H1 (cell line): ENCODE measurements around the gene HORMAD2. TPM values are rescaled to one million over a fixed set of nuclear protein-coding genes. Genes with fewer than 3 reads are reported as not detected.

ENCODE experiments used
- CTCF ChIA-PET: fragments of 300-600 bp; sonication (Branson Sonifier 250); formaldehyde crosslinking; loops from one replicate; lab custom pipeline; 2021; ENCODE audit not compliant: partially characterized antibody; lab: Charles Lee
- POLR2A ChIA-PET: fragments of 300-600 bp; sonication (Branson Sonifier 250); formaldehyde crosslinking; loops from one replicate; lab custom pipeline; 2021; ENCODE audit warnings: inconsistent platforms; ENCODE audit not compliant: partially characterized antibody; lab: Charles Lee
- DNase-seq, 2 experiments: peaks; one replicate each; pipeline versions ENCODE4 v3.0.0 to v3.0.0-alpha.2; 2010 to 2022; ENCODE audit warnings: low spot score in 2 of 2, low read depth in 1 of 2, mixed read lengths in 1 of 2
- FAIRE-seq: peaks from 2 replicates; lab custom pipeline; 2011; peaks lifted over from hg19 to GRCh38; lab: Jason Lieb, UNC
- H2AFZ ChIP-seq: 2 replicates; pipeline ENCODE4 v1.8.1; 2012; ENCODE audit warnings: low read length, inconsistent platforms
- H2AK5ac ChIP-seq: 2 replicates; pipeline ENCODE4 v1.6.1; 2013; ENCODE audit warnings: low read depth, low read length
- H2BK120ac ChIP-seq: replicated peaks from 2 replicates; pipeline ENCODE3; 2013; ENCODE audit warnings: low read depth, low read length, inconsistent platforms
- H2BK12ac ChIP-seq: 2 replicates; pipeline ENCODE4 v1.6.1; 2013; ENCODE audit warnings: low read depth, low read length
- H2BK15ac ChIP-seq: 2 replicates; pipeline ENCODE4 v1.6.1; 2013; ENCODE audit warnings: low read length
- H2BK20ac ChIP-seq: 2 replicates; pipeline ENCODE4 v1.6.1; 2013; ENCODE audit warnings: low read length
- H2BK5ac ChIP-seq: 2 replicates; pipeline ENCODE4 v1.6.1; 2013; ENCODE audit warnings: low read depth, low read length
- H3K14ac ChIP-seq: 2 replicates; pipeline ENCODE4 v1.6.1; 2013; ENCODE audit warnings: inconsistent platforms; ENCODE audit not compliant: insufficient read length
- H3K18ac ChIP-seq: 2 replicates; pipeline ENCODE4 v1.6.1; 2013; ENCODE audit warnings: low read length; ENCODE audit errors: extremely low read depth
- H3K23ac ChIP-seq: 2 replicates; pipeline ENCODE4 v1.6.1; 2013; ENCODE audit warnings: inconsistent platforms; ENCODE audit not compliant: insufficient read length
- H3K23me2 ChIP-seq: 2 replicates; pipeline ENCODE4 v1.6.1; 2013; ENCODE audit warnings: low read depth, low read length
- H3K27ac ChIP-seq: 2 replicates; pipeline ENCODE4 v1.6.1; 2011; ENCODE audit warnings: low read depth, low read length, inconsistent platforms
- H3K27me3 ChIP-seq, 4 experiments: replicated peaks in 1 of 4; 1 replicate in 1 of 4; 2 replicates in 3 of 4; pipeline versions ENCODE4 v1.6.1 to v1.8.1; 2011 to 2013; ENCODE audit warnings: low read length in 3 of 4, mild to moderate bottlenecking in 3 of 4, inconsistent platforms in 2 of 4, mixed read lengths in 2 of 4, moderate library complexity in 1 of 4; ENCODE audit not compliant: control insufficient read depth in 3 of 4, insufficient read depth in 3 of 4; ENCODE audit errors: extremely low read depth in 1 of 4
- H3K36me3 ChIP-seq, 4 experiments: 2 replicates each; pipeline versions ENCODE4 v1.6.1 to v1.8.1; 2011 to 2013; ENCODE audit warnings: mild to moderate bottlenecking in 4 of 4, low read length in 3 of 4, moderate library complexity in 2 of 4, control low read depth in 1 of 4, inconsistent platforms in 1 of 4; ENCODE audit not compliant: insufficient read depth in 4 of 4, control insufficient read depth in 2 of 4
- H3K4ac ChIP-seq: replicated peaks from 2 replicates; pipeline ENCODE3; 2013; ENCODE audit warnings: low read length, low read depth, mixed read lengths, inconsistent platforms; ENCODE audit not compliant: insufficient read length
- H3K4me1 ChIP-seq, 4 experiments: replicated peaks in 1 of 4; 1 replicate in 1 of 4; 2 replicates in 3 of 4; pipeline versions ENCODE4 v1.6.1 to v1.8.1; 2011 to 2013; ENCODE audit warnings: low read length in 3 of 4, inconsistent platforms in 2 of 4, mixed read lengths in 1 of 4; ENCODE audit not compliant: insufficient read depth in 4 of 4, control insufficient read depth in 3 of 4
- H3K4me2 ChIP-seq, 2 experiments: 2 replicates each; pipeline versions ENCODE4 v1.6.1 to v1.8.1; 2011 to 2013; ENCODE audit warnings: low read depth in 2 of 2, low read length in 2 of 2, control low read depth in 1 of 2, inconsistent platforms in 1 of 2, mild to moderate bottlenecking in 1 of 2; ENCODE audit not compliant: insufficient read depth in 1 of 2
- H3K4me3 ChIP-seq, 4 experiments: fragments of 200-600, 300-600 bp in 1 of 4; sonication (generic), shearing (Covaris generic), sonication (Bioruptor Twin) in 1 of 4; 2 replicates each; pipeline versions ENCODE4 v1.5.1 to v1.8.1; 2011 to 2016; ENCODE audit warnings: low read length in 4 of 4, low read depth in 3 of 4, control low read depth in 2 of 4, inconsistent platforms in 2 of 4, mild to moderate bottlenecking in 2 of 4, mixed read lengths in 1 of 4, moderate library complexity in 1 of 4; ENCODE audit not compliant: insufficient read depth in 2 of 4; ENCODE audit errors: extremely low read depth in 1 of 4
- H3K56ac ChIP-seq: replicated peaks from 2 replicates; pipeline ENCODE3; 2013; ENCODE audit warnings: low read depth, mild to moderate bottlenecking, mixed read lengths, low read length, inconsistent platforms; ENCODE audit not compliant: insufficient read length
- H3K79me1 ChIP-seq: 2 replicates; pipeline ENCODE4 v1.6.1; 2013; ENCODE audit warnings: low read depth, low read length, control low read depth
- H3K79me2 ChIP-seq, 2 experiments: 2 replicates each; pipeline versions ENCODE4 v1.6.1 to v1.8.1; 2012 to 2013; ENCODE audit warnings: low read length in 2 of 2, mild to moderate bottlenecking in 2 of 2, inconsistent platforms in 1 of 2; ENCODE audit not compliant: insufficient read depth in 2 of 2, control insufficient read depth in 1 of 2
- H3K9ac ChIP-seq, 4 experiments: replicated peaks in 1 of 4; 1 replicate in 1 of 4; 2 replicates in 3 of 4; pipeline versions ENCODE4 v1.6.1 to v1.8.1; 2011 to 2013; ENCODE audit warnings: low read depth in 3 of 4, low read length in 3 of 4, control low read depth in 2 of 4, mild to moderate bottlenecking in 2 of 4, moderate library complexity in 2 of 4, inconsistent platforms in 1 of 4; ENCODE audit errors: extremely low read depth in 1 of 4
- H3K9me3 ChIP-seq, 2 experiments: 2 replicates each; pipeline versions ENCODE4 v1.6.1 to v1.8.1; 2012 to 2013; ENCODE audit warnings: mild to moderate bottlenecking in 2 of 2, moderate library complexity in 2 of 2, control low read depth in 1 of 2, inconsistent platforms in 1 of 2, low read depth in 1 of 2, low read length in 1 of 2, mixed read lengths in 1 of 2; ENCODE audit not compliant: insufficient read depth in 2 of 2
- H4K20me1 ChIP-seq, 2 experiments: replicated peaks in 1 of 2; 2 replicates each; pipeline versions ENCODE3 to v1.8.1; 2011 to 2013; ENCODE audit warnings: inconsistent platforms in 2 of 2, low read length in 2 of 2, mild to moderate bottlenecking in 1 of 2; ENCODE audit not compliant: insufficient read depth in 2 of 2, control insufficient read depth in 1 of 2
- H4K5ac ChIP-seq: 2 replicates; pipeline ENCODE4 v1.6.1; 2013; ENCODE audit warnings: low read length, low read depth, mixed read lengths, inconsistent platforms; ENCODE audit not compliant: insufficient read length
- H4K8ac ChIP-seq: 2 replicates; pipeline ENCODE4 v1.8.0; 2013; ENCODE audit warnings: mild to moderate bottlenecking, moderate library complexity, low read length, inconsistent platforms; ENCODE audit not compliant: insufficient read depth; ENCODE audit errors: extremely low read depth
- H4K91ac ChIP-seq: replicated peaks from 2 replicates; pipeline ENCODE3; 2013; ENCODE audit warnings: low read length, mixed read lengths, inconsistent platforms; ENCODE audit not compliant: insufficient read length
- RFX5 ChIP-seq: IDR thresholded peaks from 2 replicates; pipeline ENCODE4 v1.6.1; 2011; ENCODE audit warnings: low read depth, low read length, improper control_type of control experiment, borderline replicate concordance
- WGBS, 2 experiments: shearing (Covaris generic) in 1 of 2; methylation state at CpG; one replicate each; pipeline versions ENCODE4 v1.1.6 to v1.1.7; 2013 to 2015; ENCODE audit warnings: low lambda C conversion rate in 2 of 2, mixed read lengths in 2 of 2, inconsistent platforms in 1 of 2, low coverage in 1 of 2, missing lambda C conversion rate in 1 of 2; ENCODE audit not compliant: insufficient replicate concordance in 2 of 2, insufficient coverage in 1 of 2, insufficient read length in 1 of 2; ENCODE audit errors: extremely low coverage in 1 of 2, missing lambda C conversion rate in 1 of 2; 5-methylcytosine and 5-hydroxymethylcytosine counted together
- polyA plus RNA-seq, 7 experiments: library from polyadenylated mRNA; depleted of rRNA in 3 of 7; stranded (reverse) in 5 of 7; unstranded in 2 of 7; fragments of >200 nt in 5 of 7; fragments of 200-250 nt in 2 of 7; gene quantifications; 1 replicate in 5 of 7; 2 replicates in 1 of 7; 4 replicates in 1 of 7; pipeline versions ENCODE4 v1.2.1 to v1.2.3, GENCODE V29; 2011 to 2013; ENCODE audit warnings: missing spikeins in 2 of 7, mixed read lengths in 2 of 7
- total RNA-seq: library from RNA; stranded (reverse); fragmentation: NEBNext Ultra II Directional; extraction: Animal tissue kit (Norgen Biotek cat#: 25700); gene quantifications from 2 replicates; pipeline ENCODE4 v1.2.1, GENCODE V29; 2021

The HORMAD2 gene
- total and polyA plus RNA-seq, 2 of the 8 experiments (the other 6 are each of a cell fraction or from before 2014, with no cell fraction given) = 0.03 TPM; not detected in 1

DNA sequence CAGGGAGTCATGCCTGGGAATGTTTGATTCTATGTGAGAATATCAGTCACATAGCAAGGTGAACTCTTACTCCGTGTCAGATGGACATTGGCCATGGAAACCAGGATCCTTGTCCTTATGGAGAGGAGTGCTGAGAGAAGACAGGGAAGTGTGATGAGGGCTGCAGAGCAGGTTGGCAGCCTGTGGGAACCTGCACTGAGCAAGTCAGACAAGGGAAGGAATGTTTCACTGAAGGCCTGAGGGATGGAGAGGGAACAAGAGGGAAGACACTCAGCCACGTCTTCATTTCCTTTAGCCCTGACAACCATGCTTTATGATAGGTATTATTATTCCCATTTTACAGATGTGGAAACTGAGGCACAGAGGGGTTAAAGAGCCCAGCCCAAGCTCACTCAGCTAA is 38.4 kb upstream of the HORMAD2 start:
- FAIRE-seq (no peak), DNase-seq (no peak)
- Histone ChIP-seq H3K23me2 (no peaks in the 10 kb centered on the region), H3K4me2 (no peak overlapping the region), H3K79me1 (no peaks in the 10 kb centered on the region), H4K91ac (no peak overlapping the region), H3K4ac (no peak overlapping the region), H4K20me1 (no peaks in the 10 kb centered on the region), H2AFZ (no peak overlapping the region), H3K23ac (no peak overlapping the region), H3K56ac (no peak overlapping the region), H4K8ac (no peak overlapping the region), H3K9ac (no peak overlapping the region), H2BK5ac (no peak overlapping the region), H3K4me1 (no peaks in the 10 kb centered on the region), H2BK12ac (no peak overlapping the region), H2BK15ac (no peak overlapping the region), H3K79me2 (no peaks in the 10 kb centered on the region), H2BK20ac (no peak overlapping the region), H2AK5ac (no peak overlapping the region), H3K4me3 (no peak overlapping the region)
- POLR2A ChIA-PET = interaction anchor here (0.9 kb wide), 1 partner anchor 13 kb away, joined by 3 read pairs; no protein-coding TSS in a partner anchor
- WGBS, 2 experiments = 82% methylated on average over 2 of the region's 2 CpGs; no CpG with 5 or more reads in 1 of the 2 experiments
- no peak for TF ChIP-seq RFX5
- TF ChIP-seq, all 59 proteins: peak for 0
- Histone ChIP-seq H3K27me3 (no peaks in the 10 kb centered on the region), H3K14ac (no peak overlapping the region), H4K5ac (no peak overlapping the region), H3K27ac (no peak overlapping the region), H2BK120ac (no peak overlapping the region), H3K9me3 (no peaks in the 10 kb centered on the region), H3K18ac (no peak overlapping the region), H3K36me3 (no peaks in the 10 kb centered on the region)
- CTCF ChIA-PET = interaction anchor here (0.8 kb wide), 1 partner anchor 47 kb away, joined by 3 read pairs; no protein-coding TSS in a partner anchor
